NCI-H774 (cell line): ENCODE data around the gene NAPB.
A peak's percentile ranks its signal among the peaks of the same experiment; 100 is the strongest.
"Not testable (repeated sequence)": the region's sequence is repeated elsewhere in the genome, so short reads cannot be mapped to it uniquely, and the experiment has no call there.

Source experiments
- DNase-seq: peaks from one replicate; lab custom pipeline; 2025; lab: John Stamatoyannopoulos, UW

Gene NAPB

GRCh38 chr20:23420943-23421931 lies at the start of gene NAPB:
NAPB (minus strand) TSS chr20:23421488; CDS start chr20:23421402, 86 bp downstream.
- peak; percentile 92 for DNase-seq

- DNase-seq, result not testable (repeated sequence)
Measured at GRCh38 chr20:23466961-23467360, 45.7 kb upstream of the NAPB start.

- no peak for DNase-seq
Measured at GRCh38 chr20:23461180-23461579, 39.9 kb upstream of the NAPB start.

- no peak for DNase-seq
Measured at GRCh38 chr20:23459461-23460150, 38.3 kb upstream of the NAPB start.

GRCh38 chr20:23456873-23457272 lies 35.6 kb upstream of the NAPB start:
- DNase-seq, result no peak

GRCh38 chr20:23456409-23456808 lies 35.1 kb upstream of the NAPB start:
- DNase-seq, result no peak

- no peak for DNase-seq
Measured at GRCh38 chr20:23455639-23456038, 34.4 kb upstream of the NAPB start.

- DNase-seq, result no peak
Measured at GRCh38 chr20:23454816-23455215, 33.5 kb upstream of the NAPB start.

GRCh38 chr20:23453549-23454543 lies 32.6 kb upstream of the NAPB start:
- no peak for DNase-seq

- no peak for DNase-seq
Measured at GRCh38 chr20:23452776-23453175, 31.5 kb upstream of the NAPB start, which contains the start of gene CST11. CST11 (minus strand) TSS chr20:23452876; CDS start chr20:23452811, 65 bp downstream.

- DNase-seq, result no peak
Measured at GRCh38 chr20:23451956-23452487, 30.7 kb upstream of the NAPB start.

- no peak for DNase-seq
Measured at GRCh38 chr20:23450877-23451276, 29.6 kb upstream of the NAPB start.

- DNase-seq, result no peak
Measured at GRCh38 chr20:23449421-23449820, 28.1 kb upstream of the NAPB start.

- no peak for DNase-seq
Measured at GRCh38 chr20:23448167-23448566, 26.9 kb upstream of the NAPB start.

- DNase-seq, result peak; percentile 51
Measured at GRCh38 chr20:23446505-23446904, 25.2 kb upstream of the NAPB start.

- no peak for DNase-seq
Measured at GRCh38 chr20:23445596-23446217, 24.4 kb upstream of the NAPB start.

GRCh38 chr20:23444859-23445258 lies 23.6 kb upstream of the NAPB start:
- no peak for DNase-seq

GRCh38 chr20:23442436-23442835 lies 21.1 kb upstream of the NAPB start:
- no peak for DNase-seq

GRCh38 chr20:23441850-23442313 lies 20.6 kb upstream of the NAPB start:
- peak; percentile 23 for DNase-seq

GRCh38 chr20:23440004-23440403 lies 18.7 kb upstream of the NAPB start:
- DNase-seq, result no peak

- no peak for DNase-seq
Measured at GRCh38 chr20:23438661-23439060, 17.4 kb upstream of the NAPB start.
